ENCODE data around the gene NTM. TPM values are rescaled to one million over a fixed set of nuclear protein-coding genes. Genes with fewer than 3 reads are reported as not detected.

The NTM gene
- total and polyA plus RNA-seq, 2 donors (not counting 3 experiments of a cell fraction or from before 2014, with no cell fraction given), result 1.00 to 1.1 TPM

DNA sequence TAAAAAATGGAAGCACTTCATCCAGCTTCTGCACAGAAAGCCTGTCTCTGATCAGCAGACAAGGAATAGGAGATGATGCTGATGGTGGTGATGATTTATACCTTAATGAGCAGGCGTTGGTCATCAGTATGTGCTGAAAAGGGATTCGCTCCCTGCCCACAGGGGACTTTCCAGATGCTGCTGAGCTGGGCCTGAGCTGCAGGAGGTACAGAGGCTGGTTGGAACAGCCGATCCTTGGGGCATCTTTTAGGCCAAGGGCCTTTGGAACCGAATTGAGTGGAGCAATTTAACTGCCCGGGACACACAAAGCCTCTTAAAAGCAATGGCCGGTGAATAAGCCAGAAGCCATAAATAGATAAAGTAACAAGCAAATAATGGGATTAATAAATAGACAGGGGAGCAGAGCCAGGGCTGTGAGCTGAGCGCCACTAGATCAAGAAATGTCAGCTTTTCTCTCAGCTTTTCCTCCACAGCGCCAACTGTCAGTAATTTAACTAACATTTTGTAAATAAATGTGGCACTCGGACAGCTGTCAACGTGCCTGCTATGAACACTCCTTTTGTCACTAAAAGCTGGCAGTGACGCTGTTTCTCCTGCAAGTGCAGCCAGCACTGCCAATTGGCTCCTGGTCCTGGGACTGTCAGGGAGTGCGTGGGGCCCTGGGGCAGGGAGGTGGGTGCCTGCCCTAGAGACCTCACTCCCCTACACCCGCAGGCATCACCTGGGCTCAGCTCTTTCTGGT, 562.3 kb downstream of the NTM start:
- BruUV-seq (replicated peaks), result no TSS peak
- DNase-seq (ENCODE audit: low read depth, low spot score) (no peak), FAIRE-seq (no peak)
- POLR2A ChIA-PET, result no interaction called here
- Histone ChIP-seq H3K9me3 (replicated peaks; ENCODE audit: control insufficient read depth, insufficient read depth, low read length) (no peaks in the 10 kb centered on the region), H3K27me3 (ENCODE audit: control insufficient read depth in 2 of 2, insufficient read depth in 2 of 2, low read length in 2 of 2) (peaks cover 2 to 7% of the 10 kb centered on the region in 2 experiments), H3K9ac (replicated peaks; ENCODE audit: extremely low read depth, insufficient read depth, low read length) (no peak overlapping the region), H3K36me3 (ENCODE audit: control insufficient read depth in 2 of 2, extremely low read depth in 1 of 2, insufficient read depth in 2 of 2, low read length in 2 of 2) (no peaks in the 10 kb centered on the region), H3K27ac (ENCODE audit: insufficient read depth, low read depth, low read length) (no peak overlapping the region), H3K9me1 (replicated peaks; ENCODE audit: control insufficient read depth, extremely low read depth, insufficient read depth, low read length) (no peaks in the 10 kb centered on the region), H2AFZ (ENCODE audit: low read depth, low read length) (no peak overlapping the region), H4K20me1 (replicated peaks; ENCODE audit: control insufficient read depth, extremely low read depth, insufficient read depth, low read length) (no peaks in the 10 kb centered on the region), H3K4me2 (ENCODE audit: insufficient read depth, low read length) (no peak overlapping the region), H3K79me2 (ENCODE audit: control insufficient read depth, insufficient read depth, low read length) (no peaks in the 10 kb centered on the region), H3K4me1 (ENCODE audit: control insufficient read depth, extremely low read depth, insufficient read depth, low read length) (no peaks in the 10 kb centered on the region), H3K4me3 (replicated peaks in 1 of 3; ENCODE audit: insufficient read depth in 1 of 3, low read depth in 1 of 3, low read length in 3 of 3) (no peak overlapping the region)
- TF ChIP-seq POLR2AphosphoS5 (IDR thresholded peaks at IDR 0.05; ENCODE audit: insufficient read depth, low read depth, low read length), result no peak
- TF ChIP-seq FOS (IDR thresholded peaks at IDR 0.05; ENCODE audit: borderline replicate concordance, insufficient read depth, low read length), result no peak
- TF ChIP-seq MYC (IDR thresholded peaks at IDR 0.05; ENCODE audit: low read depth, low read length), result no peak
- TF ChIP-seq GATA2 (IDR thresholded peaks at IDR 0.05; ENCODE audit: insufficient read depth, insufficient read length, low read depth, low read length), result no peak
- TF ChIP-seq, protein P1, sequence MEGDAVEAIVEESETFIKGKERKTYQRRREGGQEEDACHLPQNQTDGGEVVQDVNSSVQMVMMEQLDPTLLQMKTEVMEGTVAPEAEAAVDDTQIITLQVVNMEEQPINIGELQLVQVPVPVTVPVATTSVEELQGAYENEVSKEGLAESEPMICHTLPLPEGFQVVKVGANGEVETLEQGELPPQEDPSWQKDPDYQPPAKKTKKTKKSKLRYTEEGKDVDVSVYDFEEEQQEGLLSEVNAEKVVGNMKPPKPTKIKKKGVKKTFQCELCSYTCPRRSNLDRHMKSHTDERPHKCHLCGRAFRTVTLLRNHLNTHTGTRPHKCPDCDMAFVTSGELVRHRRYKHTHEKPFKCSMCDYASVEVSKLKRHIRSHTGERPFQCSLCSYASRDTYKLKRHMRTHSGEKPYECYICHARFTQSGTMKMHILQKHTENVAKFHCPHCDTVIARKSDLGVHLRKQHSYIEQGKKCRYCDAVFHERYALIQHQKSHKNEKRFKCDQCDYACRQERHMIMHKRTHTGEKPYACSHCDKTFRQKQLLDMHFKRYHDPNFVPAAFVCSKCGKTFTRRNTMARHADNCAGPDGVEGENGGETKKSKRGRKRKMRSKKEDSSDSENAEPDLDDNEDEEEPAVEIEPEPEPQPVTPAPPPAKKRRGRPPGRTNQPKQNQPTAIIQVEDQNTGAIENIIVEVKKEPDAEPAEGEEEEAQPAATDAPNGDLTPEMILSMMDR (IDR thresholded peaks at IDR 0.05; ENCODE audit: extremely low read depth in 1 of 2, insufficient read depth in 1 of 2, low read depth in 1 of 2, low read length in 2 of 2), result no peak
- no peak for TF ChIP-seq POLR2A (IDR thresholded peaks at IDR 0.05; ENCODE audit: low read depth, low read length)
- no peak for TF ChIP-seq EZH2 (IDR thresholded peaks at IDR 0.05; ENCODE audit: borderline replicate concordance, low read depth, low read length, severe bottlenecking)
- no peak for TF ChIP-seq JUN (IDR thresholded peaks at IDR 0.05; ENCODE audit: borderline replicate concordance, insufficient read depth, insufficient read length, low read depth)
- TF ChIP-seq, protein P2, sequence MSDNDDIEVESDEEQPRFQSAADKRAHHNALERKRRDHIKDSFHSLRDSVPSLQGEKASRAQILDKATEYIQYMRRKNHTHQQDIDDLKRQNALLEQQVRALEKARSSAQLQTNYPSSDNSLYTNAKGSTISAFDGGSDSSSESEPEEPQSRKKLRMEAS (IDR thresholded peaks at IDR 0.05; ENCODE audit: insufficient read depth, insufficient read length), result no peak
- dilution Hi-C loops (cut with MboI; ENCODE audit: extremely low pct_ligation_motif_present, low sequenced_read_pairs) (no loop called here), intact Hi-C loops (cut with micrococcal nuclease) (no loop called here)
- CTCF ChIA-PET, result interaction anchor here (1.1 to 1.7 kb wide), 2 partner anchors 185 to 194 kb away, joined by 3 to 7 read pairs; no protein-coding TSS in a partner anchor

All from endothelial cell of umbilical vein (primary cell).